GM12878 (cell line): ENCODE data around the gene SIM1. TPM values are rescaled to one million over a fixed set of nuclear protein-coding genes. Genes with fewer than 3 reads are reported as not detected.

ENCODE experiments used
- ATAC-seq: fragments of 200-7000 bp; cut with Tn5 transposase; 3 replicates; pipeline ENCODE4 v1.9.1; 2020; ENCODE audit warnings: mild to moderate bottlenecking, moderate library complexity
- BruUV-seq: library from RNA; stranded (reverse); fragments of 400-500 nt; replicated peaks from 2 replicates; lab custom pipeline; 2021; lab: Mats Ljungman, UMichigan
- CTCF ChIA-PET: fragments of 300-600 bp; sonication (Branson Sonifier 250); formaldehyde crosslinking; extraction: SDS; loops from one replicate; lab custom pipeline; 2021; ENCODE audit warnings: inconsistent platforms; lab: Yijun Ruan, JAX
- POLR2A ChIA-PET: fragments of 350-600 bp; formaldehyde crosslinking; extraction: SDS; loops from one replicate; lab custom pipeline; 2021; ENCODE audit warnings: inconsistent platforms; lab: Charles Lee
- RAD21 ChIA-PET: fragments of 300-600 bp; sonication (Branson Sonifier 250); formaldehyde crosslinking; loops from one replicate; lab custom pipeline; 2023; ENCODE audit warnings: antibody characterized with exemption; ENCODE audit not compliant: unreplicated experiment; lab: Charles Lee
- SMC1A ChIA-PET: fragments of 300-600 bp; sonication (Branson Sonifier 250); formaldehyde crosslinking; loops from one replicate; lab custom pipeline; 2023; ENCODE audit not compliant: unreplicated experiment, uncharacterized antibody; lab: Charles Lee
- DNase-seq: peaks from one replicate; pipeline ENCODE4 v3.0.0-alpha.2; 2011; ENCODE audit warnings: low read depth, low spot score
- FAIRE-seq: peaks from 3 replicates; lab custom pipeline; 2011; peaks lifted over from hg19 to GRCh38; lab: Jason Lieb, UNC
- H2AFZ ChIP-seq: 2 replicates; pipeline ENCODE4 v1.6.0; 2011; ENCODE audit warnings: low read depth, low read length, control low read depth; ENCODE audit not compliant: control insufficient read depth
- H3K27ac ChIP-seq: 2 replicates; pipeline ENCODE4 v1.5.1; 2011; ENCODE audit warnings: control low read depth; ENCODE audit not compliant: control insufficient read depth, insufficient read depth
- H3K27me3 ChIP-seq, 2 experiments: replicated peaks in 1 of 2; 2 replicates each; pipeline versions ENCODE4 v1.6.0 to v1.6.1; 2011; ENCODE audit warnings: low read length in 1 of 2; ENCODE audit not compliant: control insufficient read depth in 2 of 2, insufficient read depth in 2 of 2
- H3K36me3 ChIP-seq, 2 experiments: 2 replicates each; pipeline ENCODE4 v1.5.1; 2011; ENCODE audit warnings: low read length in 1 of 2; ENCODE audit not compliant: control insufficient read depth in 2 of 2, insufficient read depth in 2 of 2
- H3K4me1 ChIP-seq: 2 replicates; pipeline ENCODE4 v1.6.1; 2011; ENCODE audit warnings: mild to moderate bottlenecking, low read length, moderate library complexity, mixed read lengths; ENCODE audit not compliant: control insufficient read depth, insufficient read depth
- H3K4me2 ChIP-seq: 2 replicates; pipeline ENCODE4 v1.6.0; 2011; ENCODE audit warnings: control low read depth; ENCODE audit not compliant: control insufficient read depth, insufficient read depth
- H3K4me3 ChIP-seq: fragments of 200-600 bp; sonication (generic); 2 replicates; pipeline ENCODE4 v1.5.1; 2016
- H3K79me2 ChIP-seq: 2 replicates; pipeline ENCODE4 v1.6.0; 2011; ENCODE audit warnings: low read length; ENCODE audit not compliant: control insufficient read depth, insufficient read depth
- H3K9ac ChIP-seq: 2 replicates; pipeline ENCODE4 v1.8.0; 2011; ENCODE audit warnings: low read length, control low read depth, mixed read lengths; ENCODE audit not compliant: control insufficient read depth, insufficient read depth
- H3K9me3 ChIP-seq: replicated peaks from 3 replicates; pipeline ENCODE4 v1.5.1; 2011; ENCODE audit warnings: mild to moderate bottlenecking, low read length; ENCODE audit not compliant: control insufficient read depth, insufficient read depth
- H4K20me1 ChIP-seq: 2 replicates; pipeline ENCODE4 v1.6.0; 2011; ENCODE audit not compliant: control insufficient read depth, insufficient read depth
- BCL11A ChIP-seq: IDR thresholded peaks from 2 replicates; pipeline ENCODE4 v1.6.1; 2011; ENCODE audit warnings: low read depth, low read length
- GABPA ChIP-seq: IDR thresholded peaks from 2 replicates; pipeline ENCODE4 v1.6.1; 2014; ENCODE audit warnings: antibody characterized with exemption, low read depth, mild to moderate bottlenecking, inconsistent platforms
- IKZF1 ChIP-seq: fragments of 450-650 bp; conservative IDR thresholded peaks from 2 replicates; pipeline ENCODE4 v1.6.1; 2017; ENCODE audit warnings: antibody characterized with exemption, mild to moderate bottlenecking
- MEF2A ChIP-seq: IDR thresholded peaks from 2 replicates; pipeline ENCODE4 v1.6.1; 2011; ENCODE audit warnings: low read depth, mild to moderate bottlenecking, low read length, moderate library complexity; ENCODE audit not compliant: insufficient read depth
- MYC ChIP-seq: IDR thresholded peaks from 2 replicates; pipeline ENCODE4 v1.6.1; 2011; ENCODE audit warnings: mild to moderate bottlenecking, low read length, moderate library complexity, inconsistent platforms; ENCODE audit not compliant: insufficient read depth, insufficient replicate concordance, insufficient read length, severe bottlenecking
- NKRF ChIP-seq: fragments of 450-650 bp; conservative IDR thresholded peaks from 2 replicates; pipeline ENCODE4 v1.6.1; 2017; ENCODE audit warnings: mild to moderate bottlenecking, moderate library complexity
- NR2C1 ChIP-seq: fragments of 450-650 bp; IDR thresholded peaks from 2 replicates; pipeline ENCODE4 v1.6.1; 2017; ENCODE audit warnings: antibody characterized with exemption, mild to moderate bottlenecking, moderate library complexity
- POLR2A ChIP-seq: IDR thresholded peaks from 2 replicates; pipeline ENCODE4 v1.6.1; 2011; ENCODE audit warnings: low read depth, mild to moderate bottlenecking, low read length
- POU2F2 ChIP-seq: IDR thresholded peaks from 3 replicates; pipeline ENCODE4 v1.6.1; 2011; ENCODE audit warnings: low read depth, mild to moderate bottlenecking, low read length, borderline replicate concordance
- RCOR1 ChIP-seq: conservative IDR thresholded peaks from 2 replicates; pipeline ENCODE4 v1.6.1; 2012; ENCODE audit warnings: low read depth, low read length, improper control_type of control experiment
- SUZ12 ChIP-seq: fragments of 200-600 bp; sonication (generic); IDR thresholded peaks from one replicate; pipeline ENCODE4 v1.6.1; 2018; ENCODE audit warnings: antibody characterized with exemption, mild to moderate bottlenecking; ENCODE audit not compliant: unreplicated experiment
- in situ Hi-C: fragments of 300-500 bp; cut with MboI; formaldehyde crosslinking; loops from 9 replicates; pipeline ENCODE4 v1.14.3; 2018; ENCODE audit warnings: mixed read lengths
- intact Hi-C: fragments of 100-400 bp; cut with micrococcal nuclease; formaldehyde crosslinking; loops from one replicate; pipeline ENCODE4 v1.14.2; 2022; ENCODE audit not compliant: unreplicated experiment
- polyA plus RNA-seq, 11 experiments: library from polyadenylated mRNA; depleted of rRNA in 4 of 11; unstranded in 6 of 11; stranded (reverse) in 5 of 11; fragments of >200 nt; fragmentation: Nextera tagmentation in 4 of 11; fragmentation: Illumina TruSeq in 1 of 11; extraction: Ambion mirVana in 4 of 11; extraction: Trizol in 1 of 11; gene quantifications; 1 replicate in 1 of 11; 2 replicates in 10 of 11; pipeline versions ENCODE4 v1.2.1 to v1.2.3, GENCODE V29; 2011 to 2016; ENCODE audit warnings: inconsistent platforms in 2 of 11, missing spikeins in 2 of 11, low read depth in 1 of 11
- total RNA-seq, 4 experiments: library from RNA; depleted of rRNA in 3 of 4; stranded (reverse); fragments of >200 nt in 3 of 4; fragmentation: Illumina TruSeq in 1 of 4; extraction: Trizol in 1 of 4; gene quantifications; 2 replicates each; pipeline versions ENCODE4 v1.2.1 to v1.2.3, GENCODE V29; 2013 to 2021

The SIM1 gene
- total and polyA plus RNA-seq, 10 of the 15 experiments (the other 5 are each of a cell fraction or from before 2014, with no cell fraction given), result not detected

GRCh38 chr6:100417036-100417435, 47.7 kb downstream of the SIM1 start (continued):
- no peak for TF ChIP-seq NKRF
- TF ChIP-seq MEF2A, result no peak
- TF ChIP-seq GABPA, result no peak
- TF ChIP-seq POU2F2, result no peak
- no peak for TF ChIP-seq BCL11A
- TF ChIP-seq POLR2A, result no peak

- Histone ChIP-seq H4K20me1 (no peaks in the 10 kb centered on the region), H3K27ac (no peak overlapping the region), H3K4me3 (no peak overlapping the region), H3K27me3 (no peaks in the 10 kb centered on the region), H3K79me2 (no peaks in the 10 kb centered on the region), H3K9ac (no peak overlapping the region), H2AFZ (no peak overlapping the region), H3K36me3 (no peaks in the 10 kb centered on the region), H3K9me3 (no peaks in the 10 kb centered on the region), H3K4me1 (no peaks in the 10 kb centered on the region), H3K4me2 (no peak overlapping the region)
- ATAC-seq (no peak), FAIRE-seq (no peak), DNase-seq (no peak)
- ChIA-PET CTCF (no interaction called here), RAD21 (no interaction called here), POLR2A (no interaction called here), SMC1A (interaction anchor here (0.5 kb wide), 1 partner anchor 282 kb away, joined by 4 read pairs; no protein-coding TSS in a partner anchor)
- intact Hi-C loops, result no loop called here
- no peak for TF ChIP-seq NR2C1
- TF ChIP-seq IKZF1, result no peak
- TF ChIP-seq SUZ12, result no peak
- TF ChIP-seq MYC, result no peak
- no peak for TF ChIP-seq RCOR1
- in situ Hi-C loops, result no loop called here
- no TSS peak for BruUV-seq
Observed at GRCh38 chr6:100415768-100416167, 49.0 kb downstream of the SIM1 start.
